Small intestine (tissue), 7 donors: Measurements from ENCODE around the gene PHACTR1. TPM values are rescaled to one million over a fixed set of nuclear protein-coding genes. Genes with fewer than 3 reads are reported as not detected.

Experiments used
- DNase-seq, 2 donors: peaks; one replicate each; pipeline versions ENCODE4 v3.0.0 to v3.0.0-alpha.2; 2013
- FAIRE-seq: peaks from 2 replicates; lab custom pipeline; 2012; peaks lifted over from hg19 to GRCh38; lab: Jason Lieb, UNC
- H3K27ac ChIP-seq, 3 donors: one replicate each; pipeline ENCODE4 v1.5.1; 2013; ENCODE audit warnings: low read length in 2 of 3, mild to moderate bottlenecking in 2 of 3, control low read depth in 1 of 3, inconsistent platforms in 1 of 3, low read depth in 1 of 3, moderate library complexity in 1 of 3
- H3K27me3 ChIP-seq, 3 donors: one replicate each; pipeline ENCODE4 v1.6.1; 2013; ENCODE audit warnings: low read length in 3 of 3, inconsistent platforms in 1 of 3; ENCODE audit not compliant: control insufficient read depth in 3 of 3, insufficient read depth in 3 of 3
- H3K36me3 ChIP-seq, 3 donors: one replicate each; pipeline ENCODE4 v1.6.1; 2013; ENCODE audit warnings: low read length in 3 of 3, inconsistent platforms in 1 of 3, low read depth in 1 of 3, mild to moderate bottlenecking in 1 of 3, moderate library complexity in 1 of 3; ENCODE audit not compliant: control insufficient read depth in 3 of 3, insufficient read depth in 2 of 3
- H3K4me1 ChIP-seq, 3 donors: one replicate each; pipeline ENCODE4 v1.6.1; 2013; ENCODE audit warnings: low read length in 2 of 3, inconsistent platforms in 1 of 3, low read depth in 1 of 3, mild to moderate bottlenecking in 1 of 3, moderate library complexity in 1 of 3; ENCODE audit not compliant: control insufficient read depth in 3 of 3, insufficient read depth in 2 of 3
- H3K4me3 ChIP-seq, 3 donors: one replicate each; pipeline ENCODE4 v1.5.1; 2013; ENCODE audit warnings: low read length in 3 of 3, control low read depth in 1 of 3, inconsistent platforms in 1 of 3, low read depth in 1 of 3, mild to moderate bottlenecking in 1 of 3, moderate library complexity in 1 of 3
- H3K9me3 ChIP-seq, 2 donors: one replicate each; pipeline ENCODE4 v1.6.1; 2013; ENCODE audit warnings: low read depth in 1 of 2, low read length in 1 of 2; ENCODE audit not compliant: control insufficient read depth in 2 of 2, insufficient read depth in 1 of 2
- WGBS, 3 donors: extraction: QIAGEN DNeasy Blood & Tissue Kit; methylation state at CpG; one replicate each; pipeline ENCODE4 v1.1.7; 2013; 5-methylcytosine and 5-hydroxymethylcytosine counted together
- polyA plus RNA-seq, 4 donors: library from polyadenylated mRNA; stranded (reverse) in 3 of 4; unstranded in 1 of 4; fragments of 200-250 nt in 3 of 4; fragments of 120-200 nt in 1 of 4; gene quantifications; one replicate each; pipeline versions ENCODE4 v1.2.1 to v1.2.3, GENCODE V29; 2013
- donor health status: healthy with polysubstance abuse.
- donor health status: control.
- donor health status: control.
- donor health status: Bipolar disorder and iron deficiency.
- donor health status: healthy.

Gene PHACTR1
- polyA plus RNA-seq, 4 donors, result 0.67 to 3.8 (median 1.8) TPM

GRCh38 chr6:13032566-13032965 is 316.0 kb downstream of the PHACTR1 start:
- Histone ChIP-seq H3K36me3 (no peaks in the 10 kb centered on the region), H3K9me3 (no peaks in the 10 kb centered on the region), H3K27ac (no peak overlapping the region), H3K27me3 (no peaks in the 10 kb centered on the region), H3K4me3 (no peak overlapping the region), H3K4me1 (no peaks in the 10 kb centered on the region)
- WGBS, 3 donors, result 74 to 89% (median 82%) methylated on average over 6 of the region's 6 CpGs
- FAIRE-seq (no peak), DNase-seq (no peak)

- Histone ChIP-seq H3K4me1 (no peaks in the 10 kb centered on the region), H3K27ac (no peak overlapping the region), H3K27me3 (no peaks in the 10 kb centered on the region), H3K4me3 (no peak overlapping the region), H3K36me3 (no peaks in the 10 kb centered on the region), H3K9me3 (no peaks in the 10 kb centered on the region)
- 84 to 85% (median 85%) methylated on average over 1 of the region's 1 CpG for WGBS, 3 donors
- DNase-seq, result no peak
- no peak for FAIRE-seq
These were observed 316.6 kb downstream of the PHACTR1 start for GRCh38 chr6:13033145-13033544.

- Histone ChIP-seq H3K9me3 (no peaks in the 10 kb centered on the region), H3K4me1 (no peaks in the 10 kb centered on the region), H3K27me3 (no peaks in the 10 kb centered on the region), H3K4me3 (no peak overlapping the region), H3K36me3 (no peaks in the 10 kb centered on the region), H3K27ac (no peak overlapping the region)
- no peak for DNase-seq
- no peak for FAIRE-seq
- WGBS, 3 donors, result 0 to 50% (median 10%) methylated on average over 1 of the region's 1 CpG
These were observed 317.7 kb downstream of the PHACTR1 start for GRCh38 chr6:13034316-13034715.

- DNase-seq (no peak), FAIRE-seq (no peak)
- no peaks in the 10 kb centered on the region for H3K9me3 ChIP-seq
- no peaks in the 10 kb centered on the region for H3K27me3 ChIP-seq
- no peak overlapping the region for H3K4me3 ChIP-seq
- H3K4me1 ChIP-seq, result no peaks in the 10 kb centered on the region
- H3K27ac ChIP-seq, result no peak overlapping the region
- H3K36me3 ChIP-seq, result no peaks in the 10 kb centered on the region
- 77 to 82% (median 80%) methylated on average over 3 of the region's 3 CpGs for WGBS, 3 donors
These were observed 319.0 kb downstream of the PHACTR1 start for GRCh38 chr6:13035606-13036005.

GRCh38 chr6:13038315-13038714 is 321.7 kb downstream of the PHACTR1 start:
- Histone ChIP-seq H3K27me3 (no peaks in the 10 kb centered on the region), H3K9me3 (no peaks in the 10 kb centered on the region), H3K4me1 (no peaks in the 10 kb centered on the region), H3K4me3 (no peak overlapping the region), H3K27ac (no peak overlapping the region), H3K36me3 (no peaks in the 10 kb centered on the region)
- FAIRE-seq (no peak), DNase-seq (no peak)

GRCh38 chr6:13038741-13039190 is 322.2 kb downstream of the PHACTR1 start:
- H3K4me1 ChIP-seq, result no peaks in the 10 kb centered on the region
- DNase-seq (no peak), FAIRE-seq (no peak)
- H3K4me3 ChIP-seq, result no peak overlapping the region
- no peaks in the 10 kb centered on the region for H3K9me3 ChIP-seq
- 82 to 96% (median 89%) methylated on average over 2 of the region's 2 CpGs for WGBS, 3 donors
- H3K36me3 ChIP-seq, result no peaks in the 10 kb centered on the region
- H3K27ac ChIP-seq, result no peak overlapping the region
- H3K27me3 ChIP-seq, result no peaks in the 10 kb centered on the region

- no peak overlapping the region for H3K27ac ChIP-seq
- H3K36me3 ChIP-seq, result no peaks in the 10 kb centered on the region
- WGBS, 3 donors, result 70 to 81% (median 81%) methylated on average over 6 of the region's 6 CpGs
- DNase-seq, result peak in 1 of 2 donors; percentile 35
- H3K4me3 ChIP-seq, result no peak overlapping the region
- peaks cover 0 to 1% (median 0%) of the 10 kb centered on the region in 3 donors for H3K27me3 ChIP-seq
- H3K9me3 ChIP-seq, result no peaks in the 10 kb centered on the region
- no peak for FAIRE-seq
- H3K4me1 ChIP-seq, result no peaks in the 10 kb centered on the region
These were observed 327.8 kb downstream of the PHACTR1 start for GRCh38 chr6:13044390-13044789.

- WGBS, 3 donors, result 77 to 93% (median 92%) methylated on average over 4 of the region's 4 CpGs
- no peak for DNase-seq
- Histone ChIP-seq H3K27me3 (peaks cover 0 to 1% (median 0%) of the 10 kb centered on the region in 3 donors), H3K4me1 (no peaks in the 10 kb centered on the region), H3K9me3 (no peaks in the 10 kb centered on the region), H3K4me3 (no peak overlapping the region), H3K36me3 (no peaks in the 10 kb centered on the region), H3K27ac (no peak overlapping the region)
- no peak for FAIRE-seq
These were observed 328.3 kb downstream of the PHACTR1 start for GRCh38 chr6:13044896-13045295.

GRCh38 chr6:13045676-13046075 is 329.1 kb downstream of the PHACTR1 start:
- Histone ChIP-seq H3K4me1 (no peaks in the 10 kb centered on the region), H3K27ac (no peak overlapping the region), H3K27me3 (peaks cover 0 to 1% (median 0%) of the 10 kb centered on the region in 3 donors), H3K36me3 (no peaks in the 10 kb centered on the region), H3K9me3 (no peaks in the 10 kb centered on the region), H3K4me3 (no peak overlapping the region)
- WGBS, 3 donors, result 85 to 93% (median 85%) methylated on average over 2 of the region's 2 CpGs
- DNase-seq (no peak), FAIRE-seq (no peak)
